SK-N-SH (cell line): ENCODE measurements around the gene SPOUT1.

Experiments
- RXRA ChIP-seq: IDR thresholded peaks from 2 replicates; pipeline ENCODE4 v1.4.0; 2012; ENCODE audit warnings: low read depth, mild to moderate bottlenecking, borderline replicate concordance
- TF ChIP-seq, protein P1 (sequence below): fragments of 200-600 bp; sonication (generic); IDR thresholded peaks from 2 replicates; pipeline ENCODE4 v1.6.1; 2017; ENCODE audit warnings: antibody characterized with exemption, mild to moderate bottlenecking, moderate library complexity
- TF ChIP-seq, protein P2 (sequence below): IDR thresholded peaks from 2 replicates; pipeline ENCODE4 v1.4.0; 2012; ENCODE audit warnings: low read depth, borderline replicate concordance

DNA sequence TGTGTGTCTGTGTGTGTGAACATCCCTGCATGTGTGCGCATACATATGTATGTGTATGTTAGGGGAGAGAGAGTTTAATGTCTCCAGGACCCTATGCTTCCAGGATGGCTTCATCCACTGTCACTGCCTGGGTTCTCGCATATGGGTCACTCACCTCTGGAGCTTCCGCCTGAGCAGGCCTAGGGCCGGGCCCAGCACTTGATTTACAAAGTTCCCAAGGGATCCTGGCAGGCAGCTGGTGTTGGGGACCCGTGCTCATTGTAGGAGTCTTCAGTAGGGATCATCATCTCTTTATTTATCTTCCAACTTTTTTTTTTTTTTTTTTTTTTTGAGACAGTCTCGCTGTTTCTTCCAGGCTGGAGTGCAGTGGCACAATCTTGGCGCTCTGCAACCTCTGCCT lies 29.5 kb downstream of the SPOUT1 start:
- TF ChIP-seq, protein P1, sequence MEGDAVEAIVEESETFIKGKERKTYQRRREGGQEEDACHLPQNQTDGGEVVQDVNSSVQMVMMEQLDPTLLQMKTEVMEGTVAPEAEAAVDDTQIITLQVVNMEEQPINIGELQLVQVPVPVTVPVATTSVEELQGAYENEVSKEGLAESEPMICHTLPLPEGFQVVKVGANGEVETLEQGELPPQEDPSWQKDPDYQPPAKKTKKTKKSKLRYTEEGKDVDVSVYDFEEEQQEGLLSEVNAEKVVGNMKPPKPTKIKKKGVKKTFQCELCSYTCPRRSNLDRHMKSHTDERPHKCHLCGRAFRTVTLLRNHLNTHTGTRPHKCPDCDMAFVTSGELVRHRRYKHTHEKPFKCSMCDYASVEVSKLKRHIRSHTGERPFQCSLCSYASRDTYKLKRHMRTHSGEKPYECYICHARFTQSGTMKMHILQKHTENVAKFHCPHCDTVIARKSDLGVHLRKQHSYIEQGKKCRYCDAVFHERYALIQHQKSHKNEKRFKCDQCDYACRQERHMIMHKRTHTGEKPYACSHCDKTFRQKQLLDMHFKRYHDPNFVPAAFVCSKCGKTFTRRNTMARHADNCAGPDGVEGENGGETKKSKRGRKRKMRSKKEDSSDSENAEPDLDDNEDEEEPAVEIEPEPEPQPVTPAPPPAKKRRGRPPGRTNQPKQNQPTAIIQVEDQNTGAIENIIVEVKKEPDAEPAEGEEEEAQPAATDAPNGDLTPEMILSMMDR = no peak
- TF ChIP-seq, protein P2, sequence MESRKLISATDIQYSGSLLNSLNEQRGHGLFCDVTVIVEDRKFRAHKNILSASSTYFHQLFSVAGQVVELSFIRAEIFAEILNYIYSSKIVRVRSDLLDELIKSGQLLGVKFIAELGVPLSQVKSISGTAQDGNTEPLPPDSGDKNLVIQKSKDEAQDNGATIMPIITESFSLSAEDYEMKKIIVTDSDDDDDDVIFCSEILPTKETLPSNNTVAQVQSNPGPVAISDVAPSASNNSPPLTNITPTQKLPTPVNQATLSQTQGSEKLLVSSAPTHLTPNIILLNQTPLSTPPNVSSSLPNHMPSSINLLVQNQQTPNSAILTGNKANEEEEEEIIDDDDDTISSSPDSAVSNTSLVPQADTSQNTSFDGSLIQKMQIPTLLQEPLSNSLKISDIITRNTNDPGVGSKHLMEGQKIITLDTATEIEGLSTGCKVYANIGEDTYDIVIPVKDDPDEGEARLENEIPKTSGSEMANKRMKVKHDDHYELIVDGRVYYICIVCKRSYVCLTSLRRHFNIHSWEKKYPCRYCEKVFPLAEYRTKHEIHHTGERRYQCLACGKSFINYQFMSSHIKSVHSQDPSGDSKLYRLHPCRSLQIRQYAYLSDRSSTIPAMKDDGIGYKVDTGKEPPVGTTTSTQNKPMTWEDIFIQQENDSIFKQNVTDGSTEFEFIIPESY = no peak
- no peak for TF ChIP-seq RXRA
